Calu3 (cell line): ENCODE data around the gene MYO1G. TPM values are rescaled to one million over a fixed set of nuclear protein-coding genes. Genes with fewer than 3 reads are reported as not detected.
"Not testable (repeated sequence)": the region's sequence is repeated elsewhere in the genome, so short reads cannot be mapped to it uniquely, and the experiment has no call there.

Source experiments
- BruUV-seq: library from RNA; stranded (reverse); fragments of 400-500 nt; replicated peaks from 2 replicates; lab custom pipeline; 2021; lab: Mats Ljungman, UMichigan
- CTCF ChIA-PET: fragments of 300-600 bp; sonication (Branson Sonifier 250); formaldehyde crosslinking; loops from one replicate; lab custom pipeline; 2022; ENCODE audit warnings: antibody characterized with exemption; lab: Charles Lee
- DNase-seq: peaks from one replicate; pipeline ENCODE4 v3.0.0; 2022
- H3K27ac Mint-ChIP-seq: one replicate; pipeline ENCODE4 v1.8.0; 2022; ENCODE audit warnings: mixed read lengths; ENCODE audit not compliant: unreplicated experiment
- H3K27me3 Mint-ChIP-seq: one replicate; pipeline ENCODE4 v1.8.0; 2022; ENCODE audit warnings: mixed read lengths; ENCODE audit not compliant: unreplicated experiment
- H3K36me3 Mint-ChIP-seq: one replicate; pipeline ENCODE4 v1.8.0; 2022; ENCODE audit warnings: mild to moderate bottlenecking, moderate library complexity, mixed read lengths; ENCODE audit not compliant: insufficient read depth, unreplicated experiment
- H3K4me1 Mint-ChIP-seq: one replicate; pipeline ENCODE4 v1.8.0; 2022; ENCODE audit warnings: mild to moderate bottlenecking, low read depth, mixed read lengths; ENCODE audit not compliant: unreplicated experiment
- H3K4me3 Mint-ChIP-seq: one replicate; pipeline ENCODE4 v1.8.0; 2022; ENCODE audit warnings: mild to moderate bottlenecking, low read depth, moderate library complexity, mixed read lengths; ENCODE audit not compliant: unreplicated experiment
- H3K9me3 Mint-ChIP-seq: one replicate; pipeline ENCODE4 v1.8.0; 2022; ENCODE audit warnings: low read depth, mixed read lengths; ENCODE audit not compliant: unreplicated experiment
- intact Hi-C: fragments of 100-400 bp; cut with micrococcal nuclease; formaldehyde crosslinking; loops from one replicate; pipeline ENCODE4 v1.10.0; 2022; ENCODE audit not compliant: unreplicated experiment
- total RNA-seq: library from RNA; stranded (reverse); gene quantifications from 2 replicates; pipeline ENCODE4 v1.2.3, GENCODE V29; 2022
- TF ChIP-seq, protein P1 (sequence below): fragments of 200-600 bp; IDR thresholded peaks from one replicate; pipeline ENCODE4 v1.8.0; 2022; ENCODE audit warnings: antibody characterized with exemption; ENCODE audit not compliant: unreplicated experiment

Gene MYO1G
- total RNA-seq, 1 experiment from 2014 or later: 0.33 TPM

GRCh38 chr7:44935583-44935982, 43.2 kb downstream of the MYO1G start:
- H3K9me3 Mint-ChIP-seq: no peaks in the 10 kb centered on the region
- TF ChIP-seq, protein P1, sequence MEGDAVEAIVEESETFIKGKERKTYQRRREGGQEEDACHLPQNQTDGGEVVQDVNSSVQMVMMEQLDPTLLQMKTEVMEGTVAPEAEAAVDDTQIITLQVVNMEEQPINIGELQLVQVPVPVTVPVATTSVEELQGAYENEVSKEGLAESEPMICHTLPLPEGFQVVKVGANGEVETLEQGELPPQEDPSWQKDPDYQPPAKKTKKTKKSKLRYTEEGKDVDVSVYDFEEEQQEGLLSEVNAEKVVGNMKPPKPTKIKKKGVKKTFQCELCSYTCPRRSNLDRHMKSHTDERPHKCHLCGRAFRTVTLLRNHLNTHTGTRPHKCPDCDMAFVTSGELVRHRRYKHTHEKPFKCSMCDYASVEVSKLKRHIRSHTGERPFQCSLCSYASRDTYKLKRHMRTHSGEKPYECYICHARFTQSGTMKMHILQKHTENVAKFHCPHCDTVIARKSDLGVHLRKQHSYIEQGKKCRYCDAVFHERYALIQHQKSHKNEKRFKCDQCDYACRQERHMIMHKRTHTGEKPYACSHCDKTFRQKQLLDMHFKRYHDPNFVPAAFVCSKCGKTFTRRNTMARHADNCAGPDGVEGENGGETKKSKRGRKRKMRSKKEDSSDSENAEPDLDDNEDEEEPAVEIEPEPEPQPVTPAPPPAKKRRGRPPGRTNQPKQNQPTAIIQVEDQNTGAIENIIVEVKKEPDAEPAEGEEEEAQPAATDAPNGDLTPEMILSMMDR: no peak

GRCh38 chr7:44935016-44935415, 43.8 kb downstream of the MYO1G start:
- no peaks in the 10 kb centered on the region for H3K9me3 Mint-ChIP-seq
- no peak overlapping the region for H3K27ac Mint-ChIP-seq
- intact Hi-C loops: no loop called here
- no peaks in the 10 kb centered on the region for H3K4me1 Mint-ChIP-seq
- TF ChIP-seq, protein P1: no peak
- H3K27me3 Mint-ChIP-seq: peaks cover 52% of the 10 kb centered on the region
- no peak for DNase-seq
- CTCF ChIA-PET: no interaction called here
- BruUV-seq: no TSS peak
- H3K36me3 Mint-ChIP-seq: no peaks in the 10 kb centered on the region
- no peak overlapping the region for H3K4me3 Mint-ChIP-seq

More at GRCh38 chr7:44935583-44935982, 43.2 kb downstream of the MYO1G start:
- intact Hi-C loops: no loop called here
- Mint-ChIP-seq H3K27ac (no peak overlapping the region), H3K4me3 (no peak overlapping the region), H3K36me3 (no peaks in the 10 kb centered on the region), H3K4me1 (no peaks in the 10 kb centered on the region), H3K27me3 (peaks cover 52% of the 10 kb centered on the region)
- DNase-seq: no peak
- CTCF ChIA-PET: interaction anchor here (1.4 kb wide), 1 partner anchor 201 kb away, joined by 3 read pairs; no protein-coding TSS in a partner anchor
- BruUV-seq: no TSS peak

DNA sequence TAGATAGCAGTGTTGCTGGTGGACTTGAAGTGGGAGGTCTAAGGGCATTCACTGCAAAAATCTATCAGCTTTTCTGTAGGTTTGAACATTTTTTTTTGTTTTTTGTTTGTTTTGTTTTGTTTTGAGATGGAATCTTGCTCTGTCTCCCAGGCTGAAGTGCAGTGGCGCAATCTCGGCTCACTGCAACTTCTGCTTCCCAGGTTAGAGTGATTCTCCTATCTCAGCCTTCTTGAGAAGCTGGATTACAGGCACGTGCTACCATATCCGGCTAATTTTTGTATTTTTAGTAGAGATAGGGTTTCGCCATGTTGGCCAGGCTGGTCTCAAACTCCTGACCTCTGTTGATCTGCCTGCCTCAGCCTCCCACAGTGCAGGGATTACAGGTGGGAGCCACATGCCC, 44.3 kb downstream of the MYO1G start:
- BruUV-seq, H3K9me3 Mint-ChIP-seq, H3K36me3 Mint-ChIP-seq, intact Hi-C loops, DNase-seq, H3K27ac Mint-ChIP-seq, H3K4me3 Mint-ChIP-seq, H3K4me1 Mint-ChIP-seq: not testable (repeated sequence)
- CTCF ChIA-PET: interaction anchor here (0.6 kb wide), 1 partner anchor 9 kb away, joined by 3 read pairs; no protein-coding TSS in a partner anchor
- peaks cover 52% of the 10 kb centered on the region for H3K27me3 Mint-ChIP-seq

- peaks cover 46% of the 10 kb centered on the region for H3K27me3 Mint-ChIP-seq
- no TSS peak for BruUV-seq
- H3K27ac Mint-ChIP-seq: no peak overlapping the region
- H3K9me3 Mint-ChIP-seq: peaks cover 3% of the 10 kb centered on the region
- H3K4me3 Mint-ChIP-seq: no peak overlapping the region
- TF ChIP-seq, protein P1: no peak
- CTCF ChIA-PET: interaction anchor here (0.7 kb wide), 1 partner anchor 10 kb away, joined by 5 read pairs; no protein-coding TSS in a partner anchor
- DNase-seq: no peak
- H3K36me3 Mint-ChIP-seq: no peaks in the 10 kb centered on the region
- no peaks in the 10 kb centered on the region for H3K4me1 Mint-ChIP-seq
- intact Hi-C loops: no loop called here
Measured at GRCh38 chr7:44930921-44931320, 47.9 kb downstream of the MYO1G start.

DNA sequence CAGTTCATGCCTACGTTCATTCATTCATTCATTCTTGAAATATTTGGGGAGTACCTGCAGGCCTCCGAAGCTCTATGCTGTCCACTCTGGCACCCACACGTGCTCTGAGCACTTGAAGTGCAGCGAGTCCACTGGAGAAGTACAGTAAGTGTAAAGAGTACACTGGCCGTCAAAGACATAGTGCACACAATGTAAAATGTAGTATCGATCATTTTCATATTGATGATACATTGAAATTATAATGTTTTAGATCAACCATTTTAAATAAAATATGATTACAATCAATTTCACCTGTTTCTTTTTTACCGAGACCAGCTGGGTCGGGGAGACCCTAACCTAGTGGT, 56.5 kb downstream of the MYO1G start:
- CTCF ChIA-PET: no interaction called here
- intact Hi-C loops: loop anchor here (1.0 kb wide), 2 partner anchors 65 to 334 kb away; no protein-coding TSS in a partner anchor
- H3K4me3 Mint-ChIP-seq: no peak overlapping the region
- no peak overlapping the region for H3K27ac Mint-ChIP-seq
- TF ChIP-seq, protein P1: no peak
- H3K9me3 Mint-ChIP-seq: no peaks in the 10 kb centered on the region
- no peak for DNase-seq
- no peaks in the 10 kb centered on the region for H3K4me1 Mint-ChIP-seq
- peaks cover 3% of the 10 kb centered on the region for H3K36me3 Mint-ChIP-seq
- BruUV-seq: no TSS peak
- peaks cover 35% of the 10 kb centered on the region for H3K27me3 Mint-ChIP-seq
